OCI-LY1 (cell line): ENCODE measurements around the gene ALDH3A2.

ENCODE experiments used
- CTCF ChIP-seq: fragments of 200-600 bp; sonication (generic), shearing (Covaris generic); IDR thresholded peaks from 2 replicates; pipeline ENCODE4 v1.5.1; 2017; ENCODE audit warnings: mild to moderate bottlenecking, antibody characterized with exemption, low read length, moderate library complexity, mixed read lengths
- EZH2 ChIP-seq: fragments of 200-600 bp; sonication (generic), shearing (Covaris generic); IDR thresholded peaks from 2 replicates; pipeline ENCODE4 v1.8.0; 2017; ENCODE audit warnings: borderline replicate concordance, mixed run types, mild to moderate bottlenecking, antibody characterized with exemption, low read length, moderate library complexity, mixed read lengths

GRCh38 chr17:19718041-19718612 is 69.6 kb downstream of the ALDH3A2 start:
- TF ChIP-seq CTCF (no peak), EZH2 (no peak)
